Activated CD4-positive, CD25-positive, alpha-beta regulatory T cell treated with anti-CD3 and anti-CD28 coated beads, Interleukin-2, amount 50 U/mL, for 72 hours (primary cell): ENCODE data around the gene KCNN1.

ENCODE experiments used
- DNase-seq: peaks from one replicate; pipeline ENCODE4 v3.0.0; 2021

The KCNN1 gene

DNA sequence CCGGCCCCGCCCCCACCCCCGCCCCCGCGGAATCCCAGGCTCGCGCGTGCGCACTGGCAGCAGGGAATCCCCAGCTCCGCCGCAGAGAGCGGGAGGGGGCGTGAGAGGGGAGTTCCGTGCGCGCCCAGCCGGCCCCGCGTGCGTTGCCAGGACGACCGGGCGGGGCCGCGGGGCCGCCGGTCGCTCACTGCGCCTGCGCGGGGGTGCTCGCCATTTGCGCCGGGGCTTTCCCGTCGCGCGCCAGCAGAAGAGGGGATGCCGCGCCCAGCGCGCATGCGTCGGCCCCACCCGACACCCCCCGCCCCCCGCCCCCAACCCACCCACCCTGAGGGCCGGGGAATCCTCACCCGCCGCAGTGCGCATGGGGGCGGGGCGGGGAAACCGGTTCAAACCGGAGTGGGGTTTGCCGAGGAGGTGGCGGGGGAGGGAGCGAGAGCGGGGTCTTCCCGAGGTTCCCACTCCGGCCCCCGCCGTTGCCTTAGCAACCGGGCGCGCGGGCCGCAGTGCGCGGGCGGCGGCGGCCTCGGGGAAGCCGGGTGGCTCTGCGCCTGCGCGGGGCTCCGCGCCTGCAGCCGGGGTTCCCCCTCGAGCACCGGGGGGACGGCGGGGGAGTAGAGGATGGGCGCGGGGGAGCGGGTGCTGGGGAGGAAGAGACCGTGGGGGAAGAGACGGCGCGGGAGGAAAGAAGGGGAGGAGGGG, 18.9 kb upstream of the KCNN1 start:
- DNase-seq: peak; percentile 97

DNA sequence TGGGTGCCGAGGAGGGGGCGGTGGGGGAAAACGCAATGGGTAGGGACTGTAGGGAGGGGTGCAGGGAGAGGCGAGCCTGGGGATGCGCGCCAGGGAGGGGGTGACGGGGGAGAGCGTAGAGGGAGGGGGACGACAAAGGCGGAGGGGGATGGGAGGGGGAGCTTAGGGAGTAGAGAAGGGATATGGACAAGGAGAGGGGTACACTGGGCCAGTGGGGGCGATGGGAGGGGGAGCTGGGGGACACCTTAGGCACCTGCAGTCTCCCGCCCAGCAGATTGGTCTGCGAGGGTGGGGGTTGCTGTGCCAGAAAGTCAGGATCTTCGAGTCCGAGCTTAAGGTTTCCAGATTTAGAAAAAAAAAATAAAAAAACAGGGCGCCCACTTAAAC, 18.4 kb upstream of the KCNN1 start:
- DNase-seq: no peak

DNA sequence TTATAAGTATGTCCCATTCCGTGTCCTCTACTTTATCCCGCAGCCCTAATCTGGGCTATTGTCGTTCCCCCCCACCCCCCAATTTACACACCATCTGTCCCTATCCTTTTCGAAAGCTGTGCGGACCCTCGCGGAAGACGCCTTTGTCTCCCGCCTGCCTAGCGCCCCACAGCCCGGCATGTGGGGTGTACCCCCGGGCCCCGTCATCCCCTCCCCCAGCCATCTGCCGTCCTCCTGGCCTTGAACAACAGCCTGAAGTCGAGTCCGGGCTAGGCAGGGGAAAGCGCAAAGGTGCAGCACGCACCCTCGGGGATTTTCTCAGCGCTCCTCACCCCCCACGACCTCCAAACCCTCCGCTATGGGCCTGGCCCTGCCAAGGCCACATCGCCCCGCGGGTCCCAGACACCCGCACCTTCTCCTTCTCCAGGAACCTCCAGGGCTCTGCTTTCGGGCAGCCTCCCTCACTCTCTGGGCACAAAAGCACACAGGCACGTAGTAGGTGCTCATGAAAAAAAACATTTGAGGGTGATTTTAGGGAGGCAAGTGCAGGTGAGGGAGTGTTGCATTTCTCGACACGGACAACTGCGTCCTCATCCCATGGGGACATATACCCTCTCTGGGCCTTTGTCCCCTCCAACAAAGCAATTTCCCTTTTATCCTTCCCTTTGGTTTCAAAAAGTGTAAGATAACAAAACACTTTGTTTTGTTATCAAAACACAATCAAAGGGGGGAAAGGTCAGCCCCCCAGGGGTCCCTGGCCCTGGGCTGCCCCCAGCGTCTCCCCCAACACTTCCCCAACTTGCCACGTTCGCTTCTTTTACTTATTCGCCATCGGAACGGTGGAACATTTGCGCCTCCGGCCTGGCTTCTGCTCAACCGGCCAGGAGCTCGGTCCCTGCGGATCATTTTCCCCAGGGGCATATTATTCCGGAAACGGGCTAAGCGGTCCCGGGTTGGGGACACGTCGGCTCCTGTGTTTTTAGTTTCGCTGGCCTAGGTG, 17.7 kb upstream of the KCNN1 start:
- DNase-seq: no peak

DNA sequence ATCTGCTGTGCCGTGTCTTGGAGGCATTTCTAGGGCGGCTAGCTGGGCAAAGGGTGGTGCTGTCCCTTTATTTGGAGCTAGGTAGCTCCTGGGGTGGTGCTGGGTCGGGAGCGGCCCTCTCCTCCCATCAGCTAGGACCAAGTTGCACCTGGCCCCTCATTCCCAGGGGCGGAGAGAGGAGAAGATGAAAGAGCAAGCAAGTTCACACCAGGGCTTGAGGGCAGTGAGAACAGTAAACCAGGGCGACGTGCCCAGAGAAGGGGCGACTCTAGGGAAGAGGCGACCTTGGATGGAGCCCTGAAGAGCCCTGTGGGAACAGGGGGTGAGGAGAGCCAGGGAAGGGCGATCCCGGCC, 17.0 kb upstream of the KCNN1 start:
- DNase-seq: no peak

DNA sequence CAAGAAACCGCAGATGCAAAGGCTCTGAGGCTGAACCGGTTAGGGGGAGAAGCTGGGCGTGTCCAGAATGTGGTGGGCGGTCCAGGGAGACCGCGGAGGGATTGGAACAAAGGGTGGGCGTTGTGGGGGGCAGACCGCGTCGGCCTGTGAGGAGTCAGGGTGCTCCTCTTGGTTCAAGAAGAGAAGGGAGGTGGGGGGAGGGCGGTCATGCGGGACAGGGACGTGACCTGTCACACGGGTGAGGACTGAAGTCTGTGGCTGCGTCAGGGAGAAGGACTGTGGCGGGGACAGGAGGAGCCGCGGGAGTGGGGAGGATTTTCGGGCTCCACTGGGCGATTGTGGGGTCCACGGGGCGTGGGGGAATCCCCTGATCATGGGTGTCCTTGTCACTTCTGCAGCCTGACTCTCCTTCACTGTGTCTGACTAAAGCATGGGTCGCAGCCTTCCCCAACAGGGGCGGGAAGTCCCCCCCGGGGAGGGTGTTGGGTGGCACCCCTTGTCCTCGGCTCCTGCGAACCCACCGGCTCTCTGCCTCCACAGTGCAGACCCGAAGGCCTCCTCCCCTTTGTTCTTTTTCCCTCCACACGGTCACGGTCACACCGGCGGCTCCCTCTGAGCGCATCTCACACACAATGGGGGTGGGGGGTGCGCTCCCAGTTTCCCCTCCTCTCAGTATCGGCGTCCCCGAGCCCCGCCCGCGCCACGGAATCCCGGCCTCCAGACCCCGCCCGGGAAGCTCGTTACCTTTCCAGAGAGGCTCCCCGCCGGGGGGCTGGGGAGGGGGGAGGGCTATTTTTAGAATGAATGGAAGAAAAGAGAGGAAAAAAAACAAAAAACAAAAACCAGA, 16.4 kb upstream of the KCNN1 start:
- DNase-seq: no peak

DNA sequence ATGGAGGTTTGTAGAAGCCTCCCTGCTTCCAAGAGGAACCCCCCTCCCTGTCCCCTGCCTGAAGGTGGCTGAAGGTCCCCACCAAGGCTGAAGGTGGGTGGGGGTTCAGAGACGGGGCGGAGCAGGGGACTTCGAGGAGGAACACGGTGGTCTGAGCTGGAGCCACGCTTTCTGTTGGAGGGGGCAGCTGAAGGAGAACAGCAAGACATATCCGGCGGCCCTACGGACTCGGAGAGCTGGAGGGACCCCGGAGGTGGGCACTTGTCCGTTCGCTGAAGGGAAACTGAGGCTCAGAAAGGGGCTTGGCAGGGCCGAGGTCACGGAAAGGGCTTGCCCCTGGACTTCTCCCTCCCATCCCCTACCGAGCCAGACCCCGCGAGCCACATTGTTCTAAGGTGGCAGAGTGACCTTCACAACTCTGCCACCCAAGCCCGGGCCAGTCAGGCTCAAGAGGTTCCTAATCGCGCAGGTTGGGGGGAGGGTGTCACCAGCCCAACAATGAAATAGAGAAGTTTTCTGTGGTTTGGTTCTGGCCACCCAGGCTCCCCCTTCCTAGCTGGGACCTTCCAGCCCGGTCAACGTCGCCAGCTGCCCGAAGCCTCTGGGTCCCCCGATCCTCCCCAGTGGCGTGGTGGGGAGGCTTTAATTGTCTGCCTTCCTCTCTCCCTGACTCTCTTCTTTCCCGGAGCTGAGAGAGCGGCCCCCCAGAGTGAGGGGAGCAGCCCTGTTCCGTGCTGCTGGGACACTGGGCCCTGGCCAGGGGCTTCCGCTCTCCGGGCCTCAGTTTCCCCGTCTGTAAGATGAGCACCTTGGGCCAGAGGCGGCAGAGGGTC, 15.5 kb upstream of the KCNN1 start:
- no peak for DNase-seq

DNA sequence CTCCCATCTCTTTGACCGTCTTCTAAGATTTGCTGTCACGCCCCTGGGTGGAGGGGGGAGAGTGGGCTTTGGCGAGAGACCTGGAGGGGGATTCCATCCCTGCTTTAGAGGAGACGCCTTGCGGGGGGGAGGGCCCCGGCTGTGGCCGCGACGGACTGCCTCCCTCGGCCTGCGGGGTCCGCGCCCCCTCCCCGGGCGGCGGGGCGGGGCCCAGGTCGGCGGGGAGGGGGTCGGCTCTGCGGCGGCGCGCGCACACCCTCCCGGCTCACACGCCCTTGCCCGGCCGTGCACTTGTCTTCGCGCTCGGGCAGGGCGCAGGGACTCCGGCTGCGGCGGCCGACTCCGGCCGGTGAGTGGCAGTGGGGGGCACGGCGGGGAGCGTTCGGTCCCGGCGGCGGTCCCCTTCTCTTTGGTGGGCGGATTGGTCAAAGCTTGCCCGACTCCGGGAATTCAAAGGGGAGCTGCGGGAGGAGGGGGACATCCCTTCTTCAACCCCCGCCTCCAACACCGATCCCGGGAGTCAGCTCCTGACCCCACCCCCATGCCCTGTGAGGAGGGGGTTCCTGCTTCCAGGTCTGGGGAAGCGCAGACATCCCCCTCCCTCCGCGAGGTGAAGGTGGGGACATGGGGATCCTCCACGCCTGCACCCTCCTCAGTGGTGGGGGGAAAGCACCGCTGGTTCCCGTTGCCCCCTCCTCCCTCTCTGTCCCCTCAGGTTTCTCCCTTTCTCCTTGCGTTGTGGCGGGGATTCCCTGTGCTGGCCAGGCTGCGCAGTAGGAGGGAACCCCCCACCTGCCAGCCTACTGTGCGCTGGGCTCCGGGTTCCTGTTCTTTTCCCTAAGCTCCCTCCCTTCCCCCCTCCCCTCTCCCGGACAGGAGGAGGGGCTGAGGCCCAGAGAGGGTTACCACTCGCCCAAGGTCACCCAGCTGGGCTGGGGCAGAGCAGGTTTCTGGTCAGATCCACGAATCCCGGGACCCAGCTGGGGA, 14.6 kb upstream of the KCNN1 start:
- no peak for DNase-seq

DNA sequence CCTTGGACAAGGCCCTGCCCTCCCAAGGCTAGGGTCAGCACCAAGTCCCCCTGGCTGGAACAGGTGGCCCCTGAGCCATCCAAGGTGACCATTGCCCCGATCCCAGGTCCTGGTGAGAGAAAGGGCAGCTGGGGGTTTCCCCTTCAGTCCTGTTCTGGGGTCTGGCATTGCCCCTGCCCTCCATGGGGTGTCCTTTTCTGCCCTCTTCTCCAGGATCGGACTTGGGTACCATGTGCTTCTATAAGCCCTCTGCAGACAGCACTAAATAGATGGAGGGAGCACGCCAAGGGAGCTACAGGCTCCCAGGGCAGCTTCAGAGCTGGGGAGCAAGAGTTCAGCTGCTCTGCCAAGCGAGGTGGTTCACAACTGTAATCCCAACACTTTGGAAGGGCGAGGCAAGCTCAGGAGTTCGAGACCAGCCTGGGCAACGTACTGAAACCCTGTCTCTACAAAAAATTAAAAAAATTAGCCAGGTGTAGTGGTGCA, 13.5 kb upstream of the KCNN1 start:
- DNase-seq: no peak

DNA sequence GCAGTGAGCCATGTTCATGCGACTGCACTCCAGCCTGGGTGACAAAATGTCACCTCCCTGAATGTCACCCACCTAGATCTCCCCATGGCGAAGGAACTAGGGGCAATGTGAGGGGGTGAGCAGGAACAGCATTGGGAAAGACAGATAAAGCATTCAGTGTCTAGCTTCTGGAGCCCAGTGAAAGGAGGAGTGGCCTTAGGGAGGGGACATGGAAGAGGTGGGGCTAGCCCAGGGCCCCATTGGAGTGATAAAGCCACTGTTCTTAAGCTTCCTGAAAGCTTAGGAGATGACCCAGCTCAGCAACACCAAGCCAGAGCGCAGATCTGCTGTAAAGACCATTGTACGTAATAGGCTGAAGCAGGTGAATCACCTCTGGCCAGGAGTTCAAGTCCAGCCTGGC, 13.0 kb upstream of the KCNN1 start:
- DNase-seq: no peak

DNA sequence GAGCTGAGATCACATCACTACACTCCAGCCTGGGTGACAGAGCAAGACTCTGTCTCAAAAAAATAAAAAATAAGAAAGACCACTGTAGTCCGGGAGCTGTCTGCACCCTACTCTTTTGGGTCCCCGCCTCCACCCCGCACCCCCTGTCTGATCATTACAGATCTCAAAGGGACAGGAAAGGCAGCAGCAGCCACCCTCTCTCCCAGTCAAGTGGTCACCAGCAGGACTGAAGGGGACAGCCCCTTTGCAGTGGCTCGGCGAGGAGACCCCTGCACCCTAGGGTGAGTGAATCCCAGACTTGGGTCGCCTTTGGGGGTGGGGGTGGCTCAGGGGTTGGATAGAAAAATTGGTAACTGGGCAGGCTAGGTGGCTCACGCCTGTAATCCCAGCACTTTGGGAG, 12.5 kb upstream of the KCNN1 start:
- no peak for DNase-seq

DNA sequence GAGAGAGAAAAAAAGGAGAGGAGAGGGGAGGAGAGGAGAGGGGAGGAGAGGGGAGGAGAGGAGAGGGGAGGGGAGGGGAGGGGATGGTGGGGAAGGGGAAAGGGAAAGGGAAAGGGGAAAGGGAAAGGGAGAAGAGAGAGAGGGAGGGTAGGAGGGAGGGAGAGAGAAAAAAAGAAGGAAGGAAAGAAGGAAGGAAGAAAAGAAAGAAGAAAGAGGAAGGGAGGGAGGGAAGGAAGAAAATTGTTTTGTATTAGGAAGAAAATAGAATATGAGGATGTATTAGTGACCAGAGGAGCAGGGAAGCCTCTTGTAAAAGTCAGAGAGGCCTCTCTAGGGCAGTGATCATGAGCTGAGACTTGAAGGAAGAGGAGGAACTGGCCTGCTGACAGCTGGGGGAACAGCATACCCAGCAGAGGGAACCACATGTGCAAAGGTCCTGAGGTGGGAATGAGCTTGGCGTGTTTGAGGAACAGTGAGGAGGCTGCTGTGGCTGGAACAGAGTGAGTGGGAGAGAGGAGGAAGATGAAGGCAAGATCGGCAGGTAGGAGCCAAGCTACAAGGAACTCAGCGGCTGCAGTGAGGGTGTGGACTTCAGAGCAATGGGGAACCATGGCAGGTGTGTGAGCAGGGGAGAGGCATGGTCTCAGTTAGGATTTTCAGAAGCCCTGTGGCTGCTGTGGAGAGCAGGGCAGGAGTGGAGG, 9.6 kb upstream of the KCNN1 start:
- DNase-seq: no peak

DNA sequence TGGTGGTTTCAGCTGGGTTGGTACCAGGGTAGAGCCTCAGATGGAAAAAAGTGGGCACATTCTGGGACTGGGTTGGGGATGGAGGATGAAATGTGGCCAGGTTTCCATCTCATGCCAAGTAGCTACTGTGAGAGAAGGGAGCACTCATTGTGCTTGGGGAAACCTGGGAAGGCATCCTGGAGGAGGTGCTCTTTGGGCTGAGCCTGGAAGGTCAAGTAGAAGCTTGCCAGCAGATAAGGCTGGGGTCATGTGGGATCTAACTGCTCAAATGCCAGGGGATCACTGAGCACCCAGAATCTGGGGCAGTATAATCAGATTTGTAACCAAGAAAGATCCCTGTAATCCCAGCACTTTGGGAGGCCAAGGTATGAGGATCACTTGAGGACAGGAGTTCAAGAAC, 9.0 kb upstream of the KCNN1 start:
- DNase-seq: no peak

DNA sequence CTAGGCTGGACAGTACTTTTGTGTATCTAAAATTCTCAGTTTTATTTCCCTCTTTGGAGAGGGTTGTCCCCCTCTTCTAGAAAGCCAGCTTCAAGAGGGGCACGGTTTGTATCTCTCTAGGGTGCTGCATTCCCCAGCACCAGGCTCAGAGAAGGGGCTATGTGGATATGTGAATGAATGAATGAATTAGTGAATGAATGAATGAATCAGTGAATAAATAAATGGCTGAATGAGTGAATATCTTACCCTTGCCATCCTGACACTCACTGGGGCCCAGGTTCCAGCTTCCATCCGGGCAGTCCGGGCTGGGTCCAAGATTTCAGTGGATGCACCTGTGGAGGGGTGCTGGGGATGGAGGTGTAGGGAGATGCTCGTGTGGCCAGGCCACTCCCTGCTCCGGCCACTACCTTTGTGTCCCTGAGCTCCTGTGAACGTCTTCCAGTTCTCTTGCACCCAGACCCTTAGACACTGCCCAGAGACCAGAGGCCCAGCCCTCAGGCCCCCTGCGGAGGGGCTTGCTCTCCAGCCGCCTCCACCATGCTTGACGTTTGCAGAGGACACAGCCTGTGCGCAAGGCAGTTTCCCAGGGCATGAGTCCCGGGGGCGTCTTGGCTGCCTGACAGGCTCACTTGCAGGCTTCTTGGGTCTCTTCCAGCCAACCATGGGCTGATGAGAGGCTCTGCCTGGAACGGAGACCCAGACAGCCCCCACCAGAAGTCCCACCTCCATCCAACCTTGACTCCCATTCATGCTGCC, 2.8 kb upstream of the KCNN1 start:
- no peak for DNase-seq

DNA sequence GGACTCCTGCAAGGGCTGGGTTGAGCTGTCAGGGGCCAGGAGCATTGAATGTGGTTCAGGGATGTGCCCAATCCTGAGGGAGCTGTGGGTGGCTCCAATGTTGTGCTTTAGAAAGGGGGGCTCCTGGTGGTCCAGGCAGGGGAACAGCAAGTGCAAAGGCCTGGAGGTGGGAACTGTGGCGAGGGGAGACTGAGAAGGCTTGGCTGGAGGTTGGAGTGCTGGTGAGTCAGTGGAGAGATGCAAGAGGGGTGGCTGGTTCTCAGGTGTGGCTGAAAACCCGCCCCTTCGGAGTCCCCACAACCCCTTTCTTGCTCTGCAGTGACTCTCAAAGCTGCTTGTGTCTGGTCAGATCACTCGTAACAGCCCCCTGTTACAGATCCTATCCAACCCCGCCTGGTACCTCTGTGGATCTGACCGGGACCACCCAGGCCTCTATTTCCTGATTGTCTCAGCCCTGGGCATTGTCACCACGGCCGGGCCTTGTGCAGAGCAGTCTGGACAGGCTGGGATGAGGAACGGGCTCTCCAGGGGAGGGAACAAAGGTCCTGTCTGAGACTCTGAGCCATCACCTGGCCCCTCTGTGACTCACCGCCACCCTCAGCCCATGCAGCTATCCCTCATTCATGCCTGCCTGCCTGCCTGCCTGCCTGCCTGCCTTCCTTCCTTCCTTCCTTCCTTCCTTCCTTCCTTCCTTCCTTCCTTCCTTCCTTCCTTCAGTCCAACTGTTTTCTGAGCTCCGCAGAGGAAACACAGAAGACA, 1.4 kb upstream of the KCNN1 start:
- no peak for DNase-seq

DNA sequence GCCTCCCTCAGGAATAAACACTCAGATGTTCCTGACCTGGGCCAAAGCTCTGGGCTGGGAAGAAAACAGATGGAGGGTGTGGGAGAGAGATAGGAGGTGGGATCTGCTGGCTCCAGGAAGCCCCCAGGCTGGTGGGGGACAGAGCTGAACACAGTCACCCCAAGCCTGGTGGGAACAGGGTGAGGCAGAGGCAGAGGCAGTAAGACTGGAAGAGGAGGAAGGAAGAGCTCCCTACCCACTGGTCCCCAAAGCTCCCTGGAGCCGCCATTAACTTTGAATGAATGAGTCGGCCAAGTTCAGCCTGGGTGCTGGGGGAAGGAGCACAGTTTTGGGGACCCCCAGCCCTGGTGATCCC, 801 bp upstream of the KCNN1 start:
- no peak for DNase-seq

DNA sequence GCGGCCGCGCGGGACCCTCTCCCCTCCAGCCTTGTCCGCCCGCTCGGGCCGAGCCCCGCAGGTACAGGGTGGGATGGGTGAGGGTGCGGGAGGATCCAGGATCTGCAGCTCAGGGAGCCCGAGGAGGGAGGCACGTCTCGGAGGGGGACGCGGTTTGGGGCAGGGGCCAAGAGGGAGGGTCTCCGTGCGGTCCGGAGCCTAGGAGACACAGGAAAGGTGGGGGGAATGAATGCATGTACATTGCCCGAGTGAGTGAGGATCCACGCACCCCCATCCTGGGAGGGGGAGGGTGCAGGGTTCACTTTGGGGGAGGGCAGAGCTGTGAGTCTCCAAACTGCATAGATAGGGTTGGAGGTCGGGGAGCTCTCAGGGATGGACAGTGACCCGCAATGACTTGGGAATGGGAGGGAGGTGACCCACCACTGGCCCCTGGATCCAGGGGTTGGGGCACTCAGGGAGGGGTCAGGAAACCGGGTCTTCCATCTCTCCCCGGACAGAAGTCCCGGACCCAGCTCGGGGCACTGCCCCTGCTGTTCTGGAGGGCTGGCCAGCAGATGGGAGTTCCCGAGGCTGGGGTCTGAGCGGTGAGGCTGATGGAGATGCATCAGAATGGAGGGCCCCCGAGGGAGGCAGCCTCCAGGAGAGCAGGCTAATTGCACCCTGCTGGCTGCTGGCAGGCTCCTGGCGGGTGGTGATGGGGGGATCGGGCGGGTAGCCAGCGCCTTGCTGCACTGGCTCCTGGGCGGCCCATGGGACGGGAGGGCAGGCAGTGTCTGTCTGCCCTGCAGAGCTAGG, 547 bp downstream of the KCNN1 start:
- no peak for DNase-seq

DNA sequence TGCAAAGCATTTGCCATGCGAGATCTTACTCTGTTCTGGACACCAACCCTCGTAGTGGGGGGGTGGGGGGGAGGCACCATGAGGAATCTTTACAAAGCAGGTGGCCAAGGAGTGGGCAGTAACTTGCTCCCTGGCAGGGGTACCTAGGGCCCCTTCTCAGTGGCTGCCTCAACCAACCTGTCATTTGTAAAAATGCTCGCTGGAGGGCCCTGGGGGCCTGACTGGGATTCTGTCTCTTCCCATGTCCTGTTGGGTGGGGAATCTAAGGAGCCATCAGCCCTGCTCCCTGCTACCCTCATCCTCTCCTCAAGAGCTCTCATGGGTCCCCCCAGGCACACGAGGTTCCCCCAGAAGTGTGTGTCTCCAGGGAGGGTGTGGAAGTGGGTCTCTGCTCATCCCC, 1.5 kb downstream of the KCNN1 start:
- DNase-seq: no peak
